HG02798 (cell line): ENCODE results near the gene TPD52L1.

Experiments
- ATAC-seq: cut with Tn5 transposase; IDR thresholded peaks from one replicate; pipeline ENCODE4 v1.9.1; 2021; ENCODE audit warnings: mild to moderate bottlenecking; ENCODE audit not compliant: unreplicated experiment, poor library complexity

Gene TPD52L1

GRCh38 chr6:125231133-125231532 lies 77.6 kb downstream of the TPD52L1 start:
- ATAC-seq = no peak

GRCh38 chr6:125231574-125232343 lies 78.2 kb downstream of the TPD52L1 start:
- no peak for ATAC-seq

GRCh38 chr6:125232466-125232865 lies 78.9 kb downstream of the TPD52L1 start:
- no peak for ATAC-seq

DNA sequence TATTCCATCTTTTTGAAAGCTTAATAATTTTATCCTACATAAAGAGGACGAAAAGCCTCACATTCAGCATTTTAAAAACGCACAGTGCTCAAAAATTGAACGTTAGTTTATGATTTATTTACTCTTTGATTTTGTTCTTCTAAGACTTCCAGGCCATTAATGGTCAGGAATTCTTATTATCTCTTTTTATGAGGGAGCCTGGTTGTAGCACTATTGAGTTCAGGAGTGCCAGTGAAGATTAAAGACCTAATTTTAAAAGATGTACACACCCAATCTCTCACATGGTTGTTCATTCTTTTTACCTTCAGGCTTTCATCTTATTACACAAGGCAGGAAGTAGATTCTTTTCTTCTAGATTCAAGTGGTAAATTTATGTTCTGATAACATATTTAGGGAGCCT lies 79.6 kb downstream of the TPD52L1 start:
- ATAC-seq = no peak

GRCh38 chr6:125236536-125237327 lies 83.2 kb downstream of the TPD52L1 start:
- no peak for ATAC-seq

DNA sequence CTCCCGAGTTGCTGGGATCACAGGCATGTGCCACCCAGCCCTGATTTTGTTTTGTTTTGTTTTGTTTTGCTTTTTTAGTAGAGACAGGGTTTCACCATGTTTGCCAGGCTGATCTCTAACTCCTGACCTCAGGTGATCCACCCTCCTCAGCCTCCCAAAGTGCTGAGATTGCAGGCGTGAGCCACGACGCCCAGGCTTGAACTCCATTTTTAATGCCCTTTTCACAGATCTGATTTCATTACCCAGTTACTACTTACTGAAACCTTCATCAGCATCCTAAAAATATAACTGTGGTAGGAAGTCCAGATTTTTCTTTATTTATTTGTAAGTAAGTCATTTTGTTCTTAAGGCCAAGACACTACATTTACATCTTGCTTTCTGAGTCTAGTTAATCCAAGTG lies 84.2 kb downstream of the TPD52L1 start:
- ATAC-seq = no peak

DNA sequence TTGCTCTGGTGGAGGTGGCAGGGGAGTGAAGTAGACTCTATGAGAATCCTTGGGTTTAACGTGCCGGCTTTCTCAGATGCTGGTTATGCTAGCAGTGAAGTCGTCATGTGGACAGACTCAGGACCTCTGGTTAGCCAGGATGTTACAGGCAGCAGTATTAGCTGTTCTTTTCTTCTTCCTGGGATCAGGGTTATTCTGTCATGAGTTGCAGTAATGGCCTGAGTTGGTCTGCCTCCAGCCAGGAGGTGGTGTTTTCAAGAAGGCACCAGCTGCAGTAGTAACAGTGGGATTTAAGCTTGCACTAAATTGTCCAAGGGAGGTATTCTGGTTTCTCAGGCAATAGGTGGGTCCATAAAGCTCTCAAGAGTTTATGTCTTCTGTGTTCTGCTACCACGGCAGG lies 91.5 kb downstream of the TPD52L1 start:
- ATAC-seq = no peak

GRCh38 chr6:125245523-125246264 lies 92.1 kb downstream of the TPD52L1 start:
- ATAC-seq = no peak

DNA sequence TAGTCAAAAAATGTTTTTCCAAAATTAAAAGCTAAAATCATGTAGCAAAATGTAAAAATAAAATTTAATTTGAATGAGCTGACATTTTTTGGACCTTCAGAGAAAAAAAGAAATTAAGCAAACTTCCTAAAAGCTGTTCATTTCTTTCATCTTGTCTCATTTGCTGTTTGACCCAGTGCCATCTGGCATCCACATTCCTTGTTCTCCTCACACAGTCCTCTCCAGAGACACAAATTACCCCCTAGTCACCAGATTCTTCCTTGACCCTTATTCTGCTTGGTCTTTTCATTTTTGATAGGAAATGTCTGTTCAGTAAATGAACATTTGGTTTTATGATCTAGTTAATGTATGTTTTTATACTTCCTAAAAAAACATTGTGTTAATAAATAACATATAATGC lies 93.0 kb downstream of the TPD52L1 start:
- ATAC-seq = no peak

GRCh38 chr6:125248136-125248535 lies 94.6 kb downstream of the TPD52L1 start:
- ATAC-seq = no peak

GRCh38 chr6:125250511-125250910 lies 96.9 kb downstream of the TPD52L1 start:
- ATAC-seq = no peak

DNA sequence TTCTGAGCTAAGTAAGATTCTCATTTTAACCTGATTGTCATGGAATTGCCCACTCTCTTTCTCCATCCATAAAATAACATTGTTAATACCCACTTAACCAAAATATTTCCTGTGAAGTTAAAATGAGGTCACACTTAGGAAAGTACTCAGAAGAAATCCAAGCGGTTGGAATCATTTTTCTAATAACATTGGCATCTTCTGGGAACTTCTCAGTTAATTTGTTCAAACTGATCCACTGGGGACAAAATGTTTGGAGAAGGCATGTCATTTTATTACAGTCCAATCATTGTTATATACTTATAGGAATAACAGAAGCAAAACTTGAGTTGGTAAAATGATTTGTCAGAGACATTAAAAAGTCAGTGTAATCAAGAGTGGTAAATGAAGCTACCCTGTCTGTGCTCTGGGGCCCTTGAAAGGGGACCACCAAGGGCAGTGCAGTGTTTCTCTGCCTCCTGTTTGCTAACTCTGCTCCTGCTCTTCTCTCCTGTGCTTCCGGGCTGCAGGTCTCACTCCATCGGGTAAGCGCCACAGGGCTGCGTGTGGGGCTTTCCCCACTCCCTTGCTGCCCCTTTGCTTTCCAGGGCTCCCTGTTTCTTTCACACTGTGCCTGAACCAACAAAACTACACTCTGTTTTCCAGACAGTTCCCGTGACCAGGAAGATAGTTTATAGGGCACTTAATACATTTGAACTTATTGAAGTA lies 98.1 kb downstream of the TPD52L1 start:
- no peak for ATAC-seq

DNA sequence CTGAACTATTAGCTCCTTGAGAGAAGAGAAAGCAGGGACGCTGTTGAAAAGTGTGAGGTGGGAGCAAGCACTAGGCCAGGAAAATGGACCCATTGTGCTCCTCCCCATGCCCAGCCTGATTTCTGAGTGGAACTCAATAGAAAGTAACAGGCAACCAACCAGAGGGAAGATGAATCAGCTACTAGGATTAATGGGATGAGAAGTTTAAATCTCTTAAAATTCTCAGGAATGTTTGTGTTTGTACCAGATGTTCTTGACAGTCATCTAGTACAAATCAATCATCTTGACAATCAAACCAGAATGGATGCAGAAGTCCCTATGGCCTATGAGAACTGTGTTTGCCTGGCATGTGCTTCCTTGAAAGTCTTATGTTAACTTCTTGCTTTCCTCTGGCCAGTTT lies 99.3 kb downstream of the TPD52L1 start:
- no peak for ATAC-seq

DNA sequence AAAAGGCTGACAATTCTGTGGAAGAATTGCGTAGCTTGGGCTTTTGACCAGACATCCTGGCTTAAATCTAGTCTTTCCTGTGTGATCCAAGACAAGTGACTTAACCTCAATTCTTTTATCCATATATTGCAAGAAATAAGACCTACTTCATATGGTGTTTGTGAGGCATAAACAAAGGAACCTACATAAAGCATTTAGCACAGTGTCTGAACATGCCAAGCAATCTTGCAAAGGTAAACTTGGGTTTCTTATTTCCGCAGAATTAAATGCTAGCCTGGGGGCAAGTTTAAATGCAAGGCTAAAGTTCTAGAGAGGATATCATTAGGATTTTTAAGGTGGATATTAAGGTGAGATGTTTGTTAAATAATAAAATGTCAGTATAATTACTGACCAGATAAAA lies 100.3 kb downstream of the TPD52L1 start:
- ATAC-seq = no peak

- no peak for ATAC-seq
Observed at GRCh38 chr6:125254321-125254720, 100.7 kb downstream of the TPD52L1 start.

GRCh38 chr6:125255201-125255600 lies 101.6 kb downstream of the TPD52L1 start:
- no peak for ATAC-seq

GRCh38 chr6:125257351-125257750 lies 103.8 kb downstream of the TPD52L1 start:
- no peak for ATAC-seq

DNA sequence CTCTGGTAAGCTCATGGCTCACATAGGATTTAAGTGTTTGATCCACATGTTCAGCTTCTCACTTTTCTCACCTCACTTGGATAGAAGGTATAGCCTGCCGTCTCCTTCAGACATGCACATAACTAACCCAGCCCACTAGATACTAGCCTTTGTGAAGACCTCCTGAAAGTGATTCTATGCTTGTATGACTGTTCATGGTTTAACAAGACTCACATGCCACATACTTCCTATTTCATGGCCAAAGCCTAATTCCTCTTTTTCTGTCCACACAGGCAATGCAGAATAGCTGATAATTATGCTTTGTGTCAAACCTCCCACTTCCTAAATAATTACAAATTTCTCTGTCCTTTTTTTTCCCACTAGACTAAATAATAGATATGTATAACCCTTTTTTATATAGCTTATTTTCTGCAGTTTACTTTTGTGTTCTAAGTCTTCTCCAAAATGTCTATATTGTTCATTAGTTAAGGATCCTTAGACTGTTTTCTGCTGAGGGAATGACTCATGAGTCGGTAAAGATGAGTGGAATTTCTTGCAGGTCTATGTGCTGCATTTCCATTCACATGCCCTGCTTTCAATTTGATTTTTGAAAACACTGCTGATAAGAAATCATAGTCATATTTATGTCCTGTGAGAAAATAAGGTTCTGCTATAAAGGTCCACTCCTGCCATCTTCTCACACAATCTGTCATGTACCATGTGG lies 105.2 kb downstream of the TPD52L1 start:
- peak; percentile 49 for ATAC-seq

GRCh38 chr6:125259354-125259736 lies 105.8 kb downstream of the TPD52L1 start:
- no peak for ATAC-seq
